OCI-LY7 (cell line): ENCODE data around the gene BMERB1.

Source experiments
- CTCF ChIP-seq: fragments of 200-600 bp; sonication (generic); conservative IDR thresholded peaks from 2 replicates; pipeline ENCODE4 v1.5.1; 2014; ENCODE audit warnings: mild to moderate bottlenecking, antibody characterized with exemption, low read length, moderate library complexity, mixed read lengths
- EZH2phosphoT487 ChIP-seq: fragments of 200-600 bp; sonication (generic); IDR thresholded peaks from 2 replicates; pipeline ENCODE4 v1.6.1; 2018; ENCODE audit warnings: low read depth, borderline replicate concordance, mild to moderate bottlenecking, mixed run types, antibody characterized with exemption, low read length, moderate library complexity, mixed read lengths

DNA sequence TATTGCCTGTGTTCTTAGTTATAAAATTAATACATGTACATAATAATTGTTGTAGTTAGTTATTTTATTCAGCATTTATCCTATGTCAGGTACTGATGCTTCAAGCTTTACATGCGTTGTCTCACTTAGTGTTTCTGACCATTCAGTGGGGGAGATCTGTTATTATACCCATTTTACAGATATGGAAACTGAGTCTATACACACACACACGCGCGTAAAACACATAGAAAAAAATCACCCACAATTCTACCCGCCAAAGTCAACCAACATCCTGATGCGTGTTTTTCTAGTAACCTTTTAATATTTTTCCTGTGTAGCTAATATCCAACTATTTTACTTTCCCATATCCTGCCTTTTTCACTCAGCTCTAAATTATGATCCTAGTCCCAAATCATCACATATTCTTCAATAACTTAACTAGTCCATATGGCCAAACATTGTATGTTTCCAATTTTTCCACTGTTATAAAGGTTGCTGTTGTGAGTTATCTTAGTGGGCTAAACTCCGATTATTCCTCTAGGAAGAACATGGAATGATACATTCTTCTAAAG is 48.4 kb downstream of the BMERB1 start:
- TF ChIP-seq CTCF (no peak), EZH2phosphoT487 (no peak)
